Fibroblast of the aortic adventitia (primary cell): Measurements from ENCODE around the gene ERAS. TPM values are rescaled to one million over a fixed set of nuclear protein-coding genes. Genes with fewer than 3 reads are reported as not detected.
A peak's percentile ranks its signal among the peaks of the same experiment; 100 is the strongest.
"Not testable (repeated sequence)": the region's sequence is repeated elsewhere in the genome, so short reads cannot be mapped to it uniquely, and the experiment has no call there.

Experiments
- DNase-seq: peaks from one replicate; pipeline ENCODE4 v3.0.0-alpha.2; 2010; ENCODE audit warnings: low read depth
- H3K4me3 ChIP-seq: 2 replicates; pipeline ENCODE4 v1.5.1; 2011; ENCODE audit warnings: low read depth, mild to moderate bottlenecking, control low read depth, low read length, moderate library complexity
- CTCF ChIP-seq: IDR thresholded peaks from 2 replicates; pipeline ENCODE4 v1.5.1; 2011; ENCODE audit warnings: mild to moderate bottlenecking, low read length, control low read depth, inconsistent platforms; ENCODE audit not compliant: insufficient read depth
- small RNA-seq: library from RNA; depleted of rRNA; stranded (forward); fragments of <200 nt; gene quantifications from one replicate; pipeline ENCODE3, GENCODE V24; 2012
- total RNA-seq: library from RNA; depleted of rRNA; stranded (reverse); fragments of >200 nt; gene quantifications from 2 replicates; pipeline ENCODE4 v1.2.3, GENCODE V29; 2012; ENCODE audit warnings: low replicate concordance

The ERAS gene
- total RNA-seq, 1 donor = not detected

- TF ChIP-seq CTCF = no peak
- DNase-seq = no peak
- no peak overlapping the region for H3K4me3 ChIP-seq
These were observed 26.5 kb downstream of the ERAS start for GRCh38 chrX:48852857-48853256.

DNA sequence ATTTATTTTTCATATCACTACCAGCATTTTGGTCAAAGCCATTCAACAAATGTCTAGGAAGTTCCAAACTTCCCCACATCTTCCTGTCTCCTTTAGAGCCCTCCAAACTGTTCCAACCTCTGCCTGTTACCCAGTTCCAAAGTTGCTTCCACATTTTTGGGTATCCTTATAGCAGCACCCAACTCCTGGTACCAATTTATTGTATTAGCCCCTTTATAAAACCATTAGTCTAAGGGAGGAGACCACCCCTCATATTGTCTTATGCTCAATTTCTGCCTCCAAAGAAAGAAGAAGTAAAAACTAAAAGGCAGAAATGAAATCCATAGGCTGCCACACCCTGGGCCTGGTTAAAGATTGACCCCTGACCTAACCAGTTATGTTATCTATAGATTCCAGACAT, 27.2 kb downstream of the ERAS start:
- H3K4me3 ChIP-seq, DNase-seq: not testable (repeated sequence)

DNA sequence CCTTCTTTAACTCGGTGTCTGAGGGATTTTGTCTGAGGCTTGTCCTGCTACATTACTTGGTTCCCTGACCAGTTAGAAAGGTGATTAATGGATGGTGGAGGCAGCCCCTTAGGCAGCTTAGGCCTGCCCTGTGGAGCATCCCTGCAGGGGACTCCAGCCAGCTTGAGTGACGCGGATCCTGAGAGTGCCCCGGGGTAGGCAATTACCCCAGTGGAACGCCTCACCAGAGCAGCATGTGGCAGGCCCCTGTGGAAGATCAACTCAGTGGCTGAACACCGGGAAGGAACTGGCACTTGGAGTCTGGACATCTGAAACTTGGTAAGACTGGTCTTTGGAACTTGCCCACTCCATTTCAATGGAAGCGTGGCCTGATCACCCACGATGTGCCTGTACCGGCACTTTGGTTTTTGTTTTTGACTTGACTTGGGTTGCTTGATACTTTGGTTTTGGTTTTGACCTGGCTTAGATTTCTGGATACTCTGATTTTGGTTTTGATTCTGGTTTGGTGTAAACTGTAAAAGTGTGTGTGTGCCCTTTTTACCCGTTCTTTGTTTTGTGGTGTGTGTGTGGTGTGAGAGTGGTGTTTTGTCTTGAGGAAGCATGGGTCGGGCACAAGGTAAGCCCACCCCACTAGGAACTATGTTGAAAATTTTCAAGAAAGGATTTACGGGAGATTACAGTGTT, 27.9 kb downstream of the ERAS start:
- not testable (repeated sequence) for H3K4me3 ChIP-seq

DNA sequence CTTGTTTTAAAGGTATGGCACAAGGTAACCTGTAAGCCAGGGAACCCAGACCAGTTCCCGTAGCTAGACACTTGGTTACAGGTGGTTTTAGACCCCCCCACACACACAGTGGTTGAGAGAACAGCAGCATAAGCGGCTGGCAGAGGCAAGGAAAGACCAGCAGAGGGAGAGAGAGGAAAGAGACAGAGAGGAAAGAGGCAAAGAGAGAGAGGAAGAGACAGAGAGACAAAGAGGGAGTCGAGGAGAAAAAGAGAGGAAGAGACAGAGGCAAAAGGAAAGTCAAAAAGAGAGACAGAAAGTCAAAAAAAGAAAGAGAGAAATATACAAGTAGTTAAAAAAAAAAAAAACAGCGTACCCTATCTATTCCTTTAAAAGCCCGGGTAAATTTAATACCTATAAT, 28.6 kb downstream of the ERAS start:
- H3K4me3 ChIP-seq = no peak overlapping the region
- peak; percentile 5 for DNase-seq
- TF ChIP-seq CTCF = peak; percentile 39

More for the DNA sequence above, 27.9 kb downstream of the ERAS start:
- DNase-seq = not testable (repeated sequence)

GRCh38 chrX:48864210-48864609, 37.9 kb downstream of the ERAS start:
- H3K4me3 ChIP-seq = no peak overlapping the region
- no peak for TF ChIP-seq CTCF
- peak; percentile 72 for DNase-seq

GRCh38 chrX:48872017-48872416, 45.7 kb downstream of the ERAS start:
- H3K4me3 ChIP-seq = not testable (repeated sequence)

DNA sequence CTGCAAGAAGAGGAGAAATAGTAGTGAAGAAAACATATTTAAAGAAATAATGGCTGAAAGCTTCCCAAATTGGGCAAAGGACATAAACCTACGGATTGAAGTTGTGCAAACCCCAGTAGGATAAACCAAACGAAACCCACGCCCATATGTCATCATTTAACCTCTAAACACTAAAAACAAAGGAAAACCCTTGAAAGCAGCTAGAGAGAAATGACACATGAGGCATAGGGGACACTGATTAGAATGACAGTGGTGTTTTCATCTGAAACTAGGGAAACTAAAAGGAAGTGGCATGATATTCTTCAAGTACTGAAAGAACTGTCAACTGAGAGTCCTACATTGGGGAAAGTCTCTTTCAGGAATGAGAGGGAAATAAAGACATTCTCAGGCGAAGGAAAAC, 50.6 kb downstream of the ERAS start:
- H3K4me3 ChIP-seq, DNase-seq: not testable (repeated sequence)

More at GRCh38 chrX:48872017-48872416, 45.7 kb downstream of the ERAS start:
- DNase-seq = not testable (repeated sequence)

Small RNA genes within 50 kb of the gene (small RNA-seq; reads per million reads assigned to genes)
- gene RNU6-29P = not detected

Other genes starting within 250 kb of the ERAS start
- 41.2 and 72.7 TPM in 2 replicates for gene WDR13, start 229.0 kb upstream of the ERAS start, total RNA-seq
- 0.09 TPM in 1 of 2 replicates, not detected in the other for gene WAS, start 142.7 kb upstream of the ERAS start, total RNA-seq
- gene SUV39H1, start 129.8 kb upstream of the ERAS start, total RNA-seq = 5.1 and 8.5 TPM in 2 replicates
- gene GLOD5, start 64.8 kb upstream of the ERAS start, total RNA-seq = not detected in 2 replicates
- not detected in 2 replicates for gene GATA1, start 39.9 kb upstream of the ERAS start, total RNA-seq
- 17.3 and 33.7 TPM in 2 replicates for gene HDAC6, start 24.4 kb upstream of the ERAS start, total RNA-seq
- gene PCSK1N, start 9.1 kb downstream of the ERAS start, total RNA-seq = not detected in 2 replicates
- gene TIMM17B, start 71.3 kb downstream of the ERAS start, total RNA-seq = 7.0 and 19.4 TPM in 2 replicates
- gene PQBP1, start 71.4 kb downstream of the ERAS start, total RNA-seq = 35.4 and 65.5 TPM in 2 replicates
- 5.6 and 12.2 TPM in 2 replicates for gene SLC35A2, start 85.1 kb downstream of the ERAS start, total RNA-seq
- gene PIM2, start 92.5 kb downstream of the ERAS start, total RNA-seq = 2.1 and 5.0 TPM in 2 replicates
- gene OTUD5, start 131.1 kb downstream of the ERAS start, total RNA-seq = 15.5 and 26.0 TPM in 2 replicates
- 0.81 and 1.4 TPM in 2 replicates for gene KCND1, start 145.3 kb downstream of the ERAS start, total RNA-seq
- gene GRIPAP1, start 175.8 kb downstream of the ERAS start, total RNA-seq = 11.9 and 15.7 TPM in 2 replicates
- 18.9 and 50.5 TPM in 2 replicates for gene TFE3, start 216.8 kb downstream of the ERAS start, total RNA-seq
- gene CCDC120, start 232.5 kb downstream of the ERAS start, total RNA-seq = 0.90 and 1.2 TPM in 2 replicates
- gene PRAF2, start 247.5 kb downstream of the ERAS start, total RNA-seq = 2.6 and 17.8 TPM in 2 replicates